ENCODE data around the gene URGCP. TPM values are rescaled to one million over a fixed set of nuclear protein-coding genes. Genes with fewer than 3 reads are reported as not detected.

Gene URGCP
- total RNA-seq, 1 experiment from 2014 or later, result 48.3 TPM

Other genes with a start within 250 kb of the URGCP start
- 101 and 109 TPM in 2 replicates for gene COA1, start 177.1 kb downstream of the URGCP start, total RNA-seq (2022)
- 29.8 and 36.4 TPM in 2 replicates for gene BLVRA, start 147.9 kb downstream of the URGCP start, total RNA-seq (2022)
- 164 and 182 TPM in 2 replicates for gene MRPS24, start 37.1 kb downstream of the URGCP start, total RNA-seq (2022)
- gene UBE2D4, start 19.8 kb upstream of the URGCP start, total RNA-seq (2022), result 21.4 and 22.7 TPM in 2 replicates
- not detected in 2 replicates for gene SPDYE1, start 91.3 kb upstream of the URGCP start, total RNA-seq (2022)
- gene DBNL, start 138.1 kb upstream of the URGCP start, total RNA-seq (2022), result 164 and 180 TPM in 2 replicates
- gene PGAM2, start 159.0 kb upstream of the URGCP start, total RNA-seq (2022), result 0.87 TPM in 1 of 2 replicates, not detected in the other
- 44.2 and 57.9 TPM in 2 replicates for gene POLM, start 175.9 kb upstream of the URGCP start, total RNA-seq (2022)
- gene AEBP1, start 197.7 kb upstream of the URGCP start, total RNA-seq (2022), result not detected in 2 replicates
- 237 and 246 TPM in 2 replicates for gene POLD2, start 217.0 kb upstream of the URGCP start, total RNA-seq (2022)
- gene MYL7, start 234.7 kb upstream of the URGCP start, total RNA-seq (2022), result not detected in 2 replicates

Data from Calu3 (cell line).